ENCODE results near the gene MT1B.

- TF ChIP-seq CTCF (IDR thresholded peaks at IDR 0.05): no peak
- TF ChIP-seq POLR2A (IDR thresholded peaks at IDR 0.05): no peak
These were observed 37.1 kb upstream of the MT1B start for GRCh38 chr16:56614549-56614991.

Data from esophagus squamous epithelium (tissue), 4 donors.